Measurements from ENCODE around the gene B3GNT9.

Gene B3GNT9

GRCh38 chr16:67150833-67151396 lies at the start of gene B3GNT9:
B3GNT9 (minus strand) TSS chr16:67150998; CDS start chr16:67150485, 513 bp downstream.
- DNase-seq = no peak

GRCh38 chr16:67200491-67200890 lies 49.7 kb upstream of the B3GNT9 start:
- DNase-seq = no peak

- DNase-seq = no peak
Measured at GRCh38 chr16:67199808-67200198, 49.0 kb upstream of the B3GNT9 start.

- DNase-seq = no peak
Measured at GRCh38 chr16:67199011-67199807, 48.4 kb upstream of the B3GNT9 start, which contains the start of gene ELMO3. ELMO3 (plus strand) TSS chr16:67199131; CDS start chr16:67199327, 196 bp downstream.

- DNase-seq = no peak
Measured at GRCh38 chr16:67198238-67198734, 47.5 kb upstream of the B3GNT9 start.

- no peak for DNase-seq
Measured at GRCh38 chr16:67197704-67198103, 46.9 kb upstream of the B3GNT9 start.

GRCh38 chr16:67196881-67197280 lies 46.1 kb upstream of the B3GNT9 start:
- DNase-seq = no peak

- no peak for DNase-seq
Measured at GRCh38 chr16:67195676-67196075, 44.9 kb upstream of the B3GNT9 start.

- no peak for DNase-seq
Measured at GRCh38 chr16:67194260-67194659, 43.5 kb upstream of the B3GNT9 start.

- DNase-seq = no peak
Measured at GRCh38 chr16:67193536-67193935, 42.7 kb upstream of the B3GNT9 start.

GRCh38 chr16:67192781-67193361 lies 42.1 kb upstream of the B3GNT9 start:
- DNase-seq = no peak

GRCh38 chr16:67191995-67192681 lies 41.3 kb upstream of the B3GNT9 start, which contains the start of gene E2F4:
E2F4 (plus strand) TSS chr16:67192155; CDS start chr16:67192228, 73 bp downstream.
- peak; percentile 63 to 71 for DNase-seq

GRCh38 chr16:67191411-67191994 lies 40.7 kb upstream of the B3GNT9 start:
- no peak for DNase-seq

- no peak for DNase-seq
Measured at GRCh38 chr16:67190448-67191399, 39.9 kb upstream of the B3GNT9 start.

GRCh38 chr16:67190041-67190440 lies 39.2 kb upstream of the B3GNT9 start, which contains the start of gene EXOC3L1:
EXOC3L1 (minus strand) TSS chr16:67190136; CDS start chr16:67189676, 460 bp downstream.
- DNase-seq = no peak

GRCh38 chr16:67188798-67189197 lies 38.0 kb upstream of the B3GNT9 start:
- no peak for DNase-seq

- no peak for DNase-seq
Measured at GRCh38 chr16:67188323-67188722, 37.5 kb upstream of the B3GNT9 start.

- no peak for DNase-seq
Measured at GRCh38 chr16:67187175-67187890, 36.5 kb upstream of the B3GNT9 start.

- no peak for DNase-seq
Measured at GRCh38 chr16:67186550-67186950, 35.8 kb upstream of the B3GNT9 start.

- no peak for DNase-seq
Measured at GRCh38 chr16:67185651-67186134, 34.9 kb upstream of the B3GNT9 start.
